Endothelial cell of hepatic sinusoid (primary cell): ENCODE measurements around the gene NF2.
"Not testable (repeated sequence)": the region's sequence is repeated elsewhere in the genome, so short reads cannot be mapped to it uniquely, and the experiment has no call there.

Experiments
- in situ Hi-C: cut with HindIII; loops from 2 replicates; pipeline ENCODE4 v1.10.0; 2017; ENCODE audit warnings: low sequenced_read_pairs

NF2 gene

DNA sequence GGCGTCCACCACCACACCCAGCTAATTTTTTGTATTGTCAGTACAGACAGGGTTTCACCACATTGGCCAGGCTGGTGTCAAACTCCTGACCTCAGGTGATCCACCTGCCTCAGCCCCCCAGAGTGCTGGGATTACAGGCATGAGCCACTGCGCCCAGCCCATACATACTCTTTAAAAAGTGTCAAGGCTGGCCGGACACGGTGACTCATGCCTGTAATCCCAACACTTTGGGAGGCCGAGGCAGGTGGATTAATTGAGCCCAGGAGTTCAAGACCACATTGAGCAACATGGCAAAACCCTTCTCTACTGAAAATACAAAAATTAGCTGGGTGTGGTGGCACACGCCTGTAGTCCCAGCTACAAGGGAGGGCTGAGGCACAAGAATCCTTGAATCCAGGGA, 9.0 kb upstream of the NF2 start:
- in situ Hi-C loops, result not testable (repeated sequence)

DNA sequence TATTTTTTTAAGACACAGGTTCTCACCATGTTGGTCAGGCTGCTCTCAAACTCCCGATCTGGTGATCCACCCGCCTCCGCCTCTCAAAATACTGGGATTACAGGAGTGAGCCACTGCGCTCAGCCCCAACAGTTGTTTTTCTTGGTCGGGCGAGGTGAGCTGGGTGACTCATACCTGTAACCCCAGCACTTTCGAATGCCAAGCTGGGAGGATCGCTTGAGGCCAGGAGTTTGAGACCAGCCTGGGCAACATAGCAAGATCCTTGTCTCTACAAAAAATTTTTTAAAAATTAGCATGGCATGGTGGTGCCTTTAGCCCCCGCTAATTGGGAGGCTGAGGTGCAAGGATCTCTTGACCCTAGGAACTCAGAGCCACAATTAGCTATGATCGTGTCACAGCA, 7.0 kb upstream of the NF2 start:
- in situ Hi-C loops, result no loop called here

- in situ Hi-C loops, result not testable (repeated sequence)
Measured at GRCh38 chr22:29597871-29598683, 5.4 kb upstream of the NF2 start.

GRCh38 chr22:29598684-29599020, 4.8 kb upstream of the NF2 start:
- in situ Hi-C loops, result no loop called here

- in situ Hi-C loops, result no loop called here
Measured at GRCh38 chr22:29604076-29604360, 585 bp downstream of the NF2 start.

DNA sequence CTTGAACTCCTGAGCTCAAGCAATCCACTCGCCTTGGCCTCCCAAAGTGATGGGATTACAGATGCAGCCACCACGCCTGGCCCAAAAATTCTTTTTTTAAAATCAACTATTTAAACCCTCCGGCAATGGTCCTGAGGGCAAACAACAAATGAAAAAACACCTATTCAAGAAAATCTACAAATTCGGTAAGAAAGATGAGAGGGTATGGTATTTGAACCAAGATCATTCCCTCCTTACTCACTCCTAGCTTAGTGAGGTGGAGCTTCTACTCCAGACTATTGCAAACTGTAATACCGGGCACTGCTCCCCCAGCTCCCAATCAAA, 2.1 kb downstream of the NF2 start:
- in situ Hi-C loops, result no loop called here

DNA sequence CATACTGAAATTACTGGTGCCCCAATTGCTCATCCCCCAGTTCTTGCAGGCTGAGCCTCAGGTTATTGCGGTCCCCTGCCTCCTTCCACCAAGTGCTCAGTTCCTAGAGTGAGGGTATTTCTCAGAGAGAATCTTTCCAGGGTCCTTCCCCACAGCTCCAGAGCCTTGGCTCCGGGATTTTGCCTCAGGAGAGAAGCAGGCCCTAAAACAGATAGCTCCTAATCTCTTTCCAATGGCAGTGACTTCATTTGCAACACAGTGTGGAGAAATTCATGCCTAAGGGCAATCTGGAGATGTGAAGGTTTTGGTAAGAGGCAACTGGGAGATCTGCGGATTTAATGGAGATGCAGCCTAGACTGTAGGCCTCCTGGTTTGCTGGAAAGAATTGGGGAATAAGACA, 2.9 kb downstream of the NF2 start:
- in situ Hi-C loops, result no loop called here

DNA sequence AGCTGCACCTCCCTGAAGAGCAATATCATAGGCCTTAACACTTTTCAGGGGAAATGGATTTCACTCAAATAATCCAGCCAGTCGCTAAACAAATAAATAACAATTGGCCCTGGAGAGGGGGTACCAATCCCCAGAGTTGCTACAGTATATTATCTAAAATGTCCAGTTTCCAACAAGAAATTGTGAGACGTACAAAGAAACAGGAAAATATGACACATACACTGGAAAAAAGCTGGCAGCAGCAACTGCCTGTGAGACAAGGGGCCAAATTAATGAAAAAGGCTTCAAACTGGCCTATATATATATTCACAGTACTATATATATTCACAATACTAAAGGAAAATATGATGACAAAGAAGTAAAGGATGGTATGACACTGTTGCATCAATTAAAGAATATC, 4.0 kb downstream of the NF2 start:
- in situ Hi-C loops, result no loop called here

DNA sequence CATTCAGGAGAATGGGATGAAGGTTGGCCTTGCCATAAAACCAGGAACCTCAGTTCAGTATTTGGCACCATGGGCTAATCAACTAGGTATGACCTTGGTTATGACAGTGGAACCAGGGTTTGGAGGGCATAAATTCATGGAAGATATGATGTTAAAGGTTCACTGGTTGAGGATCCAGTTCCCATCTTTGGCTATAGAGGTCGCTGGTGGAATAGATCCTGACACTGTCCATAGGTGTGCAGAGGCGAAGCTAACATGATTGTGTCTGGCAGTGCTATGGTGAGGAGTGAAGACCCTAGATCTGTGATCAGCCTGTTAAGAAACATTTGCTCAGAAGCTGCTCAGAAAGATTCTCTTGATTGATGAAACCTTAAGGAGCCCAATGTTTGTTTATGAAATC, 5.7 kb downstream of the NF2 start:
- in situ Hi-C loops, result no loop called here

- in situ Hi-C loops, result no loop called here
Measured at GRCh38 chr22:29610780-29611179, 7.3 kb downstream of the NF2 start.

DNA sequence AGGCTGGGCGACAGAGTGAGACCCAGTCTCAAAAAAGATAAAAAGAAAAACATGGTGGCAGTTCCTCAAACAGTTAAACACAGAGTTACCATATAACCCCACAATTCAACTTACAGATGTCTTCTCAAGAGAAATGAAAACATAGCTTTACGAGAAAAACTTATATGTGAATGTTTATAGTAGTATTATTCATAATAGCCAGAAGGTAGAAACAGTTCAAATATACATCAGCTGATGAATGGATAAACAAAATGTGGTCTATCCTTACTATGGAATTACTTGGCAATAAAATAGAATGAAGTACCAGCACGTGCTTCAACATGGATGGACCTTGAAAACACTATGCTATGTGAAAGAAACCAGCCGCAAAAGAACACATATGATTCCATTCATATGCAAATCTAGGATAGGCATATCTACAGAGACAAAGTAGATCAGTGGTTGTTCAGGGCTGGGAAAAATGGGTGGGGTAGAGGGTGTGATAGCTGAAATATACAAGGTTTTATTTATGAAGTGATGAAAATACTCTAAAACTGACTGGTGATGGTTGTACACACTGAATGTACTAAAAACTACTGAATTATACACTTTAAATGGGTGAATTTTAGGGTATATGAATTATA, 12.4 kb downstream of the NF2 start:
- in situ Hi-C loops, result no loop called here

DNA sequence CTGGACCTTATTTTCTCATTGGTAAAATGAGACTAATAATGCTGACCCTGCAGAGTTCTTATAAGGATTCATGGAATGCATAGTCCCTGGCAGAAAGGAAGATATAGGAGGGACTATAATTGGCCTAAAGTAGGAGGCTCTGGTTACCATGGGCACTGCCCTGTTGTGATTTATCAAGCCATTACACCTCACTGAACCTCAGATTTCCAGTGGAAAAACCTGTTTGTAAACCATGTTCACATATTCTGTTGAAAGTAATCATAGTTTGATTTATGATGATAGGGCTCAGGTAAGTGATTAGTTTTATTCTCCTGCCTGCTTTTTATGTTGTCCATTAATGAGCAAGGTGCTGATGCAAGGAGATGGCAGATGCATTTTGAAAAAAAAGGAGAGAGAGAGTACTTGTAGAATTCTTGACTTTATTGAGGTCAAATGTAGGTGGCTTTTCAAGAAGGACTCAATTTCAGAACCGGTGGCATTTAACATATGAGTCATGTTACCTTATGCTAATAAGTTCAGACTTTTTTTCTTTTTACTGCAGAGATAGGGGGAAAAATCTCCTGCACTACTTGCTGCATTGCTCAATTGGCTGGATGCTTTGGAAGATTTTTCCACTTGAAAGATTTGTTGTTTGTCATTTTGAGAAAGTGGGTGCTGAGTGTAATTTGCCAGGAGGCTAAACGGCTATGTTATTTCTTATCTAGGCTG, 14.6 kb downstream of the NF2 start:
- in situ Hi-C loops, result no loop called here

DNA sequence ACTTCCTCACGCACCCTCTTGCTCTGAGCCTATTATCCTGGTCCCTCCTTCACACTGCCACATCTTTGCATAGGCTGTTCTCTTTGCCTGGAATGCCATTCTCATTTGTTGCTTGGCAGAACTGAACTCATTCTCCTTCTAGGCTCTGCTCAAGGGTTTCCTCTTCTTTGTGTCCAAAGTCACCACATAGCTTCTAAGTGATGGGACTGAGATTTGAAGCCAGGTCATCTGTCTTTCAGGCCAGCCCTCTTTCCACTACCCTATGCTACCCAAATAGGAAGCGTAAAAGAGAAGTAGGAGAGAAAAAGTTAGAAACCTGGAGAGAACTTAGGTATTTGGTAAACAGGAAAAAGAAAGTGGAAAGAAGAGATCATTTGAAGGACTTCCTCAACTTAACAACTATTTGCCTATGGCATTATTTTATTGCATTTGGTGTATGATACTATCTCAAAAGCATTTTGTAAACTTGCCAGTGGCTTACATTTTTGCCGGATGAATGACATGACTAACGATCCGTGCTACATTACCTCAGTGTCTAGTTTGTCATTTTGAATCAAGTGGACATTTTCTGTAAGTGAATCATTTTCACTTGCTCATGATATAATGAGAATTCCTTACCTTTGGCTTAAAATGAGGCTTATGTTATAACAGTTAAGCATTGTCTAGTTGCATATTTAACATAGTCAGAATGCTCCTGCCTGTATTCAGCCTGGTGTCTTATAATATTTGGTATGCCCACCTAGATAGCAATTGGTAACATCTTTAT, 18.5 kb downstream of the NF2 start:
- in situ Hi-C loops, result no loop called here

- in situ Hi-C loops, result no loop called here
Measured at GRCh38 chr22:29623059-29623458, 19.6 kb downstream of the NF2 start.

DNA sequence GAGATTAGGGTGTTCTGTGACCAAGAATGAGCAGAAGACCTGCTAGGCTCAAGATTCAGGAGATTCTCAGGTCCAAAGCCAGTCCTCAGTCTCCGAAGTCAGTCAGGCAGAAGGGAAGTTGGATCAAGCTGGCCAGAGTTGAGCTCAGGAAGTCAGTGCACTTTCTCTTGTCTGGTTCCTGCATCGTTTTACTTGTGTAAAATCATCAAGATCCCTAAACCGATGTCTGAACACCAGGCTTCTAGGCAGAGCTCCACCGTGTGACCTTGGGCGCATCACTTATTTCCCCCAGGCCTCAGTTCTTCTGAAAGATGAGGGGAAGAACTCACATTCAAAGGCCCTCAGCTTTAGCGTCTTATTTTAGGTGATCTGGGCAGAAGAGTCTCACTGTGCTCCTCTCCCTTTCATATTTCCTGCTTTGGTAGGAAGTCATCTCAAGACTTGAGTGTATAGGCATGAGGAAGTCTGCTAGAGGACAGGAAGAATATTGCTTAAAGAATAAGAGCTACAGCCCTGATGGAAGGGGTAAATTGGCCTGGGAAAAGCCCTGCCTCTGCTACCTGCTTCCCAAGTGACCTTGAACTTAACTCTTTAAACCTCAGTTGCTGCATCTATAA, 20.2 kb downstream of the NF2 start:
- in situ Hi-C loops, result no loop called here

DNA sequence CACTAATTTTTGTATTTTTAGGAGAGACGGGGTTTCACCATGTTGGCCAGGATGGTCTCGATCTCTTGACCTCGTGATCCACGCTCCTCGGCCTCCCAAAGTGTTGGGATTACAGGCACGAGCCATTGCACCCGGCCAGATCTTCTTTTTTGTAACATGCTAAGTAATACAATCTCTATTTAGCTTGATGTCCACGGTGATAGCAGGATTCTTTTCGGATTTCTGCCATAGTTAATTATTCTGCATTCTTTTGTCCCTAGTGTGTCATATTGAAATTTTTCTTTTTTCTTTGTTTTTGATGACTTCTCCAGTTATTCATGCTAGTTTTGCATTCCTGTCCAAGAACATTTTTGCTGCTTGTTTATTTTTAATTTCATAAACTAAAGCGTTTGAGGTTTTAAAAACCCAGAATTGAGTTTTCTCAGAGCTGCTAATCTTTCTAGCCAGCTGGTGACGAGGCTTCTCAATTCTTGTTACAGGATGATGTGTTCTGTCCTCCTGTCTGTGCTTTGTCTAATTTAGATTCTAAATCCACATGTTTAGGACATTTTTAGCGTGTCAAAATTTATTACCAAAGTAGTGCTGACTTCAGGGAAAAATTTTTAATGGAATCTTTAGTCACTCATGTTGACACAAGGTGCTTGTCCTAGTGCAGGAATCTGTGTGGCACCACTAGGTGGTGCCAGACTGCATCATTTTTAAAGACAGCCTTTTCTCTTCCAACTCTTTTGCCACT, 21.8 kb downstream of the NF2 start:
- in situ Hi-C loops, result no loop called here

GRCh38 chr22:29626497-29627195, 23.2 kb downstream of the NF2 start:
- in situ Hi-C loops, result no loop called here

GRCh38 chr22:29627196-29627535, 23.7 kb downstream of the NF2 start:
- in situ Hi-C loops, result no loop called here

DNA sequence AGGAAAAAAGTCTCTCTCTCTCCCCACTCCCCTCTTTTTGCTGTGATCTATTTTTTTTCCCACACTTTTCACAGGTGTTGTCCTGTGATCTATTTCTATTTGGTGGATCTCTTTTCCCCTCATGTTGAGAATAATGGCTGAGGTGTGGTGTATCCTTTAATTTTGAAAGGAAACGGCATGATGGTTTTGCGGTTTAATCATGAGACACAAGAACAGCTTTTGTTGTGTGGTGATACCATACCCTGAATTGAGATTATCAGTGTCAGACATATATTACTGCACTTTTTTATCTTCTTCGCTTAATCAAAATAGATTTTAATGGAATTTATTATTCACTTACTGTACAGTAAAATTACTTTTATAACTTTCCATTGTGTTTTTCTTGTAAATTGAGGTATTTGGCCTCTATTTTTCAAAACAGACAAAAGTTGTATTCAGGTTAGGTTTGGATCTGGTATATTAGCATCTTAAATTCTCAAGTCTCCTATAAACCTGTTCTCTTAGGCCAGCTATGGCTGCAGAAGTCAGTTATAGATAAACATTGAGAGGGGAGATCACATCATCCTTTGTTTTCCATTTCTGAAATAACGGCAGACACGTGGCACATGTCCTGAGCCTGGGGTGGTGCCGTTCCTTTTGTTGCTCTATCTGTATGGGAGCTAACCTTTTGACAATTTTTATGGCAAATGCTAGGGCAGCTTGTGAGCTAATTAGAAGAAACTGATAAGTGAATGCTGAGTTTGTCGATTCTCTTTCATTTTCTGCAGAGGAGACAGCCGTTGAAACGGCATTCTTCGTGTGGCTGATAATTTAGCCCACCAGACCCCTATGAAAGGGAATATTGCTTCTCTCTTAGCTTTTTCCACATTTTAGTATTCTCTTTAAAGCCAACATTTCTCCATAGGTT, 25.8 kb downstream of the NF2 start:
- in situ Hi-C loops, result no loop called here
